ENCODE measurements around the gene MCM9. TPM values are rescaled to one million over a fixed set of nuclear protein-coding genes. Genes with fewer than 3 reads are reported as not detected.

Gene MCM9
- total RNA-seq, 4 donors from 2014 or later = 17.3 to 38.8 (median 23.0) TPM

GRCh38 chr6:118808793-118809638 is 125.9 kb downstream of the MCM9 start:
- Histone ChIP-seq H3K27me3 (no peaks in the 10 kb centered on the region), H3K4me3 (no peak overlapping the region), H3K4me1 (peaks cover 0 to 13% (median 0%) of the 10 kb centered on the region in 4 donors), H3K9me3 (no peaks in the 10 kb centered on the region), H3K27ac (peak overlapping the region; percentile 4 to 55 (median 26)), H3K36me3 (no peaks in the 10 kb centered on the region)
- no peak for DNase-seq
- TF ChIP-seq CTCF (IDR thresholded peaks at IDR 0.05) (no peak), POLR2A (IDR thresholded peaks at IDR 0.05) (no peak)

- DNase-seq = no peak
- no peak for TF ChIP-seq CTCF (IDR thresholded peaks at IDR 0.05)
- TF ChIP-seq POLR2A (IDR thresholded peaks at IDR 0.05) = no peak
These were observed 130.9 kb downstream of the MCM9 start for GRCh38 chr6:118804091-118804490.

GRCh38 chr6:118801257-118801656 is 133.7 kb downstream of the MCM9 start:
- no peak for TF ChIP-seq CTCF (IDR thresholded peaks at IDR 0.05)
- no peak for TF ChIP-seq POLR2A (IDR thresholded peaks at IDR 0.05)
- H3K4me1 ChIP-seq = peaks cover 0 to 5% (median 2%) of the 10 kb centered on the region in 4 donors
- DNase-seq = no peak
- H3K4me3 ChIP-seq = no peak overlapping the region
- H3K9me3 ChIP-seq = no peaks in the 10 kb centered on the region
- H3K27me3 ChIP-seq = no peaks in the 10 kb centered on the region
- no peak overlapping the region for H3K27ac ChIP-seq
- H3K36me3 ChIP-seq = no peaks in the 10 kb centered on the region

More at GRCh38 chr6:118804091-118804490, 130.9 kb downstream of the MCM9 start:
- Histone ChIP-seq H3K27me3 (no peaks in the 10 kb centered on the region), H3K9me3 (no peaks in the 10 kb centered on the region), H3K27ac (no peak overlapping the region), H3K36me3 (no peaks in the 10 kb centered on the region), H3K4me3 (no peak overlapping the region), H3K4me1 (peaks cover 0 to 5% (median 2%) of the 10 kb centered on the region in 4 donors)

- DNase-seq = peak in 2 of 3 donors; percentile 92 to 95
- H3K9me3 ChIP-seq = no peaks in the 10 kb centered on the region
- H3K27me3 ChIP-seq = no peaks in the 10 kb centered on the region
- H3K4me1 ChIP-seq = peaks cover 0 to 5% (median 2%) of the 10 kb centered on the region in 4 donors
- H3K4me3 ChIP-seq = peak overlapping the region in 1 of 4 donors; percentile 14
- no peaks in the 10 kb centered on the region for H3K36me3 ChIP-seq
- TF ChIP-seq POLR2A (IDR thresholded peaks at IDR 0.05) (no peak), CTCF (IDR thresholded peaks at IDR 0.05) (peak; percentile 77 to 93 (median 84))
- H3K27ac ChIP-seq = no peak overlapping the region
These were observed 134.4 kb downstream of the MCM9 start for GRCh38 chr6:118800394-118801071.

- TF ChIP-seq CTCF (IDR thresholded peaks at IDR 0.05) (no peak), POLR2A (IDR thresholded peaks at IDR 0.05) (no peak)
- Histone ChIP-seq H3K27ac (no peak overlapping the region), H3K4me3 (no peak overlapping the region), H3K9me3 (no peaks in the 10 kb centered on the region), H3K4me1 (peaks cover 0 to 5% (median 2%) of the 10 kb centered on the region in 4 donors), H3K27me3 (no peaks in the 10 kb centered on the region), H3K36me3 (no peaks in the 10 kb centered on the region)
- DNase-seq = no peak
These were observed 135.1 kb downstream of the MCM9 start for GRCh38 chr6:118799826-118800225.

All from Peyer's patch (tissue), 4 donors.